ENCODE results near the gene GLDC.

Gene GLDC

GRCh38 chr9:6538666-6539071 lies 106.9 kb downstream of the GLDC start:
- DNase-seq (ENCODE audit: extremely low spot score) = no peak
- POLR2A ChIA-PET = no interaction called here
- CTCF ChIA-PET = no interaction called here
- TF ChIP-seq L3MBTL2 (conservative IDR thresholded peaks at IDR 0.05) = no peak
- TF ChIP-seq BHLHE40 (IDR thresholded peaks at IDR 0.05; ENCODE audit: borderline replicate concordance) = no peak
- TF ChIP-seq FOXK2 (IDR thresholded peaks at IDR 0.05) = no peak
- no peak for TF ChIP-seq HDGF (IDR thresholded peaks at IDR 0.05; ENCODE audit: borderline replicate concordance)
- TF ChIP-seq SP1 (IDR thresholded peaks at IDR 0.05) = no peak
- TF ChIP-seq LEF1 (IDR thresholded peaks at IDR 0.05; ENCODE audit: borderline replicate concordance) = no peak
- no peak for TF ChIP-seq PKNOX1 (IDR thresholded peaks at IDR 0.05)
- TF ChIP-seq ZNF384 (IDR thresholded peaks at IDR 0.05) = no peak
- no peak for TF ChIP-seq FOXA1 (IDR thresholded peaks at IDR 0.05)
- no peak for TF ChIP-seq TARDBP (IDR thresholded peaks at IDR 0.05)
- TF ChIP-seq ARNT (IDR thresholded peaks at IDR 0.05) = no peak
- TF ChIP-seq ELF4 (IDR thresholded peaks at IDR 0.05) = no peak
- TF ChIP-seq SUZ12 (IDR thresholded peaks at IDR 0.05) = no peak
- TF ChIP-seq NFRKB (IDR thresholded peaks at IDR 0.05) = no peak
- no peak for TF ChIP-seq CTBP1 (IDR thresholded peaks at IDR 0.05; ENCODE audit: borderline replicate concordance)
- no peak for TF ChIP-seq FOXM1 (IDR thresholded peaks at IDR 0.05; ENCODE audit: borderline replicate concordance)

- CTCF ChIA-PET = no interaction called here
- no peak for DNase-seq (ENCODE audit: extremely low spot score)
- no peak for TF ChIP-seq HDGF (IDR thresholded peaks at IDR 0.05; ENCODE audit: borderline replicate concordance)
- no peak for TF ChIP-seq NFRKB (IDR thresholded peaks at IDR 0.05)
- TF ChIP-seq SP1 (IDR thresholded peaks at IDR 0.05) = no peak
- TF ChIP-seq ELF4 (IDR thresholded peaks at IDR 0.05) = no peak
- TF ChIP-seq ZNF384 (IDR thresholded peaks at IDR 0.05) = no peak
- TF ChIP-seq TARDBP (IDR thresholded peaks at IDR 0.05) = no peak
- no peak for TF ChIP-seq BHLHE40 (IDR thresholded peaks at IDR 0.05; ENCODE audit: borderline replicate concordance)
- TF ChIP-seq L3MBTL2 (conservative IDR thresholded peaks at IDR 0.05) = no peak
- no peak for TF ChIP-seq SUZ12 (IDR thresholded peaks at IDR 0.05)
- POLR2A ChIA-PET = no interaction called here
Observed at GRCh38 chr9:6535594-6535993, 109.9 kb downstream of the GLDC start.

- ChIA-PET CTCF (no interaction called here), POLR2A (no interaction called here)
- no peak for TF ChIP-seq HDGF (IDR thresholded peaks at IDR 0.05; ENCODE audit: borderline replicate concordance)
- no peak for TF ChIP-seq NFRKB (IDR thresholded peaks at IDR 0.05)
- no peak for TF ChIP-seq ARNT (IDR thresholded peaks at IDR 0.05)
- no peak for TF ChIP-seq PKNOX1 (IDR thresholded peaks at IDR 0.05)
- no peak for DNase-seq (ENCODE audit: extremely low spot score)
Observed at GRCh38 chr9:6525326-6526045, 120.0 kb downstream of the GLDC start.

GRCh38 chr9:6522263-6522662 lies 123.3 kb downstream of the GLDC start:
- CTCF ChIA-PET = no interaction called here
- POLR2A ChIA-PET = no interaction called here
- TF ChIP-seq ELF4 (IDR thresholded peaks at IDR 0.05) (no peak), FOXA1 (IDR thresholded peaks at IDR 0.05) (no peak), SUZ12 (IDR thresholded peaks at IDR 0.05) (no peak), ZNF384 (IDR thresholded peaks at IDR 0.05) (no peak), BHLHE40 (IDR thresholded peaks at IDR 0.05; ENCODE audit: borderline replicate concordance) (no peak), PKNOX1 (IDR thresholded peaks at IDR 0.05) (no peak), SP1 (IDR thresholded peaks at IDR 0.05) (no peak), HDGF (IDR thresholded peaks at IDR 0.05; ENCODE audit: borderline replicate concordance) (no peak), FOXM1 (IDR thresholded peaks at IDR 0.05; ENCODE audit: borderline replicate concordance) (no peak), TARDBP (IDR thresholded peaks at IDR 0.05) (no peak), L3MBTL2 (conservative IDR thresholded peaks at IDR 0.05) (no peak), CTBP1 (IDR thresholded peaks at IDR 0.05; ENCODE audit: borderline replicate concordance) (no peak), NFRKB (IDR thresholded peaks at IDR 0.05) (no peak), ARNT (IDR thresholded peaks at IDR 0.05) (no peak), FOXK2 (IDR thresholded peaks at IDR 0.05) (no peak)
- DNase-seq (ENCODE audit: extremely low spot score) = no peak

GRCh38 chr9:6512085-6512657 lies 133.4 kb downstream of the GLDC start:
- no peak for DNase-seq (ENCODE audit: extremely low spot score)
- no peak for TF ChIP-seq L3MBTL2 (conservative IDR thresholded peaks at IDR 0.05)
- no peak for TF ChIP-seq HDGF (IDR thresholded peaks at IDR 0.05; ENCODE audit: borderline replicate concordance)
- TF ChIP-seq PKNOX1 (IDR thresholded peaks at IDR 0.05) = no peak
- ChIA-PET CTCF (no interaction called here), POLR2A (no interaction called here)

- ChIA-PET CTCF (no interaction called here), POLR2A (no interaction called here)
- DNase-seq (ENCODE audit: extremely low spot score) = no peak
- TF ChIP-seq LEF1 (IDR thresholded peaks at IDR 0.05; ENCODE audit: borderline replicate concordance) (no peak), ARNT (IDR thresholded peaks at IDR 0.05) (no peak), TARDBP (IDR thresholded peaks at IDR 0.05) (no peak), L3MBTL2 (conservative IDR thresholded peaks at IDR 0.05) (no peak), HDGF (IDR thresholded peaks at IDR 0.05; ENCODE audit: borderline replicate concordance) (no peak), ZNF384 (IDR thresholded peaks at IDR 0.05) (no peak), SP1 (IDR thresholded peaks at IDR 0.05) (no peak), FOXM1 (IDR thresholded peaks at IDR 0.05; ENCODE audit: borderline replicate concordance) (no peak), BHLHE40 (IDR thresholded peaks at IDR 0.05; ENCODE audit: borderline replicate concordance) (no peak), FOXK2 (IDR thresholded peaks at IDR 0.05) (no peak), NFRKB (IDR thresholded peaks at IDR 0.05) (no peak), PKNOX1 (IDR thresholded peaks at IDR 0.05) (no peak), CTBP1 (IDR thresholded peaks at IDR 0.05; ENCODE audit: borderline replicate concordance) (no peak), FOXA1 (IDR thresholded peaks at IDR 0.05) (no peak), SUZ12 (IDR thresholded peaks at IDR 0.05) (no peak), ELF4 (IDR thresholded peaks at IDR 0.05) (no peak)
Observed at GRCh38 chr9:6506571-6506970, 139.0 kb downstream of the GLDC start.
